ENCODE data around the gene DDX47. TPM values are rescaled to one million over a fixed set of nuclear protein-coding genes. Genes with fewer than 3 reads are reported as not detected.

Gene DDX47
- total RNA-seq, 1 donor from 2014 or later = 45.1 TPM

GRCh38 chr12:12784911-12785814, 28.0 kb upstream of the DDX47 start, which contains the start of gene APOLD1:
TSS of gene APOLD1 (plus strand) at chr12:12785659. CDS start at chr12:12785692, 33 bp downstream.
- Mint-ChIP-seq H3K27me3 (ENCODE audit: unreplicated experiment) (peaks cover 3% of the 10 kb centered on the region), H3K27ac (ENCODE audit: unreplicated experiment) (peak within 1 kb of the TSS; percentile 86), H3K36me3 (ENCODE audit: low read depth, unreplicated experiment) (no peaks in the 10 kb centered on the region), H3K4me3 (ENCODE audit: unreplicated experiment) (peak within 1 kb of the TSS; percentile 74), H3K4me1 (ENCODE audit: unreplicated experiment) (peaks cover 20% of the 10 kb centered on the region), H3K9me3 (ENCODE audit: unreplicated experiment) (no peaks in the 10 kb centered on the region)
- no peak for TF ChIP-seq CTCF (IDR thresholded peaks at IDR 0.05; ENCODE audit: unreplicated experiment)
- DNase-seq (ENCODE audit: low spot score) = peak; percentile 14

- H3K36me3 Mint-ChIP-seq (ENCODE audit: low read depth, unreplicated experiment) = no peaks in the 10 kb centered on the region
- no peak overlapping the region for H3K27ac Mint-ChIP-seq (ENCODE audit: unreplicated experiment)
- H3K27me3 Mint-ChIP-seq (ENCODE audit: unreplicated experiment) = peaks cover 3% of the 10 kb centered on the region
- TF ChIP-seq CTCF (IDR thresholded peaks at IDR 0.05; ENCODE audit: unreplicated experiment) = no peak
- no peaks in the 10 kb centered on the region for H3K9me3 Mint-ChIP-seq (ENCODE audit: unreplicated experiment)
- H3K4me3 Mint-ChIP-seq (ENCODE audit: unreplicated experiment) = no peak overlapping the region
- DNase-seq (ENCODE audit: low spot score) = no peak
- H3K4me1 Mint-ChIP-seq (ENCODE audit: unreplicated experiment) = peaks cover 20% of the 10 kb centered on the region
Measured at GRCh38 chr12:12786351-12786705, 26.8 kb upstream of the DDX47 start.

- no peaks in the 10 kb centered on the region for H3K9me3 Mint-ChIP-seq (ENCODE audit: unreplicated experiment)
- peaks cover 1% of the 10 kb centered on the region for H3K27me3 Mint-ChIP-seq (ENCODE audit: unreplicated experiment)
- DNase-seq (ENCODE audit: low spot score) = peak; percentile 76
- TF ChIP-seq CTCF (IDR thresholded peaks at IDR 0.05; ENCODE audit: unreplicated experiment) = no peak
- H3K27ac Mint-ChIP-seq (ENCODE audit: unreplicated experiment) = peak overlapping the region; percentile 11
- H3K4me3 Mint-ChIP-seq (ENCODE audit: unreplicated experiment) = peak overlapping the region; percentile 44
- no peaks in the 10 kb centered on the region for H3K36me3 Mint-ChIP-seq (ENCODE audit: low read depth, unreplicated experiment)
- peaks cover 20% of the 10 kb centered on the region for H3K4me1 Mint-ChIP-seq (ENCODE audit: unreplicated experiment)
Measured at GRCh38 chr12:12786706-12787601, 26.2 kb upstream of the DDX47 start.

- H3K27ac Mint-ChIP-seq (ENCODE audit: unreplicated experiment) = no peak overlapping the region
- no peak for DNase-seq (ENCODE audit: low spot score)
- H3K27me3 Mint-ChIP-seq (ENCODE audit: unreplicated experiment) = peaks cover 1% of the 10 kb centered on the region
- H3K4me3 Mint-ChIP-seq (ENCODE audit: unreplicated experiment) = peak overlapping the region; percentile 48
- H3K36me3 Mint-ChIP-seq (ENCODE audit: low read depth, unreplicated experiment) = no peaks in the 10 kb centered on the region
- H3K9me3 Mint-ChIP-seq (ENCODE audit: unreplicated experiment) = no peaks in the 10 kb centered on the region
- no peak for TF ChIP-seq CTCF (IDR thresholded peaks at IDR 0.05; ENCODE audit: unreplicated experiment)
- H3K4me1 Mint-ChIP-seq (ENCODE audit: unreplicated experiment) = peaks cover 20% of the 10 kb centered on the region
Measured at GRCh38 chr12:12788131-12788530, 25.0 kb upstream of the DDX47 start.

Measured in endothelial cell (in vitro differentiated cells).